ENCODE data around the gene CHRD. TPM values are rescaled to one million over a fixed set of nuclear protein-coding genes. Genes with fewer than 3 reads are reported as not detected.
"Not testable (repeated sequence)": the region's sequence is repeated elsewhere in the genome, so short reads cannot be mapped to it uniquely, and the experiment has no call there.

Gene CHRD
- total RNA-seq, 1 experiment from 2014 or later, result not detected

DNA sequence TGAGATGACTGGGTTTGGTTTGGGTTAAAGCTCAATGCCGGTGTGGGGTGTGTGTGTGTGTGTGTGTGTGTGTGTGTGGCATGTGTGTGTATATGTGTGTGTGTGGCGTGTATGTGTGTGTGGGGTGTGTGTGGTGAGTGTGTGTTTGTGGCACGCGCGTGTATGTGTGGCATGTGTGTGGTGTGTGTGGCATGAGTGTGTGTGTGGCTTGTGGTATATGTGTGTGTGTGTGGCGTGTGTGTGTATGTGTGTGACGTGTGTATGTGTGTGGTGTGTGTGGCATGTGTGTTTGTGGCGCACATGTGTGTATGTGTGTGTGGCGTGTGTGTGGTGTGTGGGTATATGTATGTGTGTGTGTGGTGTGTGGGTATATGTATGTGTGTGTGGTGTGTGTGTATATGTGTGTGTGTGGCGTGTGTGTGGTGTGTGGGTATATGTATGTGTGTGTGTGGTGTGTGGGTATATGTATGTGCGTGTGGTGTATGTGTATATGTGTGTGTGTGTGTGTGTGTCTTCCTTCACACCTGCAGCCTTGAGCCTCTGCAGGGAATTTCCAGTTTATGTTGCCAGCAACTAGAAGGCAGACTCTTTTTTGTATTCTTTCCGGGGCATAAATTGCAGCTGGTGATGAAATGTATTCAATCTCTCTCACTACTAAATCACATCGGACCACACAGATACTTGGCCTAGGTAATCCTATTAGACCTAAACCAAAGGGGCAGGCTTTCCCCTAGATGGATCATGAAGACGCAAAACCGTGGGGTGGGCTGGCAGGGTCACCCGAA lies 34.8 kb downstream of the CHRD start:
- DNase-seq (ENCODE audit: low read depth), result no peak

DNA sequence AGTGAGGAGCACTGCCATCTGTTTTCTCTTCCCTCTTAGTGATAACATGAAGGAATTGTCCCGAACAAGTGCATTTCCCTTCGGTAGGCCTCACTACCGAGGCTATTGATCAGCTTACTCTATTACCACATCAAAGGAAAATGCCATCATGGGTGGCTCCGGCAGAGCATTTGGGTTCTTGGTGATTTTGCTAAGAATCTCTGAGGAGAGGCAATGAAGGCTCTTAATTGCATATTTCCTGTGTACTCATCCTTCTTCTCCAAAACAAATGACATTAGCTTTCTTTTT lies 35.3 kb downstream of the CHRD start:
- no peak for DNase-seq (ENCODE audit: low read depth)

DNA sequence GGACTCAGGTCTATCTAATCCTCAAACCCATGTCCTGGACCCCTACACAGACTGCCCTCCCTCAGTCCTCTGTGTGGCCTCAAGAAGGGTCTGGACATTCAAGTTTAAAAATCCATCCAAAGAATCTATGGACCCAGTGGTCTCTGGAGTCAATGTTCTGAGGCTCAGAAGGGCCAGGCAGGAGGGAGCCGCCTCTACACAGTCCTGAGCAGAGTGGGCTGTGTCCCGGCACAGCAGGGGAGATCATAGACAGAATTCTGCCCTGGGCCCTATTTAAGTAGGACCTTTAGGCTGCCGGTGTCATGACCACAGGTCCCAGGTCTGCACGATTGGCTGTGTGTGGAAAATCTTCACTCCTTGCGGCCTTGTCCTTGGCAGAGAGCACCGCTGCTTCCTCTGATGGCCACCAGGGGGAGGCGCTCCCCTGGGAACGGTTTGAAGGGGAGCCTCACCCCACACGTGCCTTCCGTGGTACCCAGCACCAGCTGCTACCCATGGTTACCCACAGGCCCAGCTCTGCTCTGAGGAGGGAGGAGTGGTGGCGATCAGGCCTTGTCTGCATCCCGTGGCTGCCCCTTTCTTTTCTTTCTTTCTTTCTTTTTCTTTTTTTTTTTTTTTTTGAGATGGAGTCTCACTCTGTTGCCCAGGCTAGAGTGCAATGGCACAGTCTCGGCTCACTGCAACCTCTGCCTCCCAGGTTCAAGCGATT lies 37.9 kb downstream of the CHRD start:
- peak; percentile 63 for DNase-seq (ENCODE audit: low read depth)

DNA sequence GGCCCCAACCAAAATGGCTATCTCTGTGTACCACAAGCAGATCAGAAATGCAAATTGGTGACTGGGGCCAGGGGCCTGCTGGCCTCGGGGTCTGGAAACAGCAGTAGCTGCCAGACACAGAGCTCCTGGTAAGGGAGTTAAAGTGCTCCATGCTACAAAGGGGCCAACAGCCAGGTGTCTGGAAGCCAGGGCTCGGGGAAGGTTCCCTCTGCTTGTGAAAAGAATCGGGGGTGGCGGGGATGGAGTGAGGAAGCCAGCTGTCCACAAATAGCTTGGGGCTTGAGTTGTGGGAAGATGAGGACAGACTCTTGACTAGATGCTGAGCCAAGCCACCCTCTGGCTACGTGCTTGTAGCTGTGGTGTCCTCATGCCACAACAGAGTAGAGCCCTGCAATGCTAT lies 39.3 kb downstream of the CHRD start:
- DNase-seq (ENCODE audit: low read depth), result peak; percentile 20

DNA sequence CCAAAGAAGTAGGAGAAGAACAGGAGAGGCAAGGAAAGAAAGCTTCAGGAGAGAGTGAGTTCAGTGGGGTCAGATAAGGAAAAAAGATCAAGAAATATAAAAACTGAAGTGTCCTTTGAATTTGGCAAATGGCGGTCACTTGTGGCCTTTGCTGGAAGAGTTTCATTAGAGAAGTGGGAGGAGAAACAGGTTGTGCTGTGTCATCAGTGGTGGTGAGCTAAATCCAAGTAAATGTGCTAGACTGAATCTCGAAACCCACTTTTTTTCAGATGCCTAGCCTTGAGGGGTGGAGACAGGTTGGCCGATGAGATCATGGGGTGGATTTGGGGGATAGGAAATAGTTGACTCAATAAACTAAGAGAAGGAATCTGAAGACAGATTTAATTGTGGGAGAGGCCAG lies 43.7 kb downstream of the CHRD start:
- no peak for DNase-seq (ENCODE audit: low read depth)

DNA sequence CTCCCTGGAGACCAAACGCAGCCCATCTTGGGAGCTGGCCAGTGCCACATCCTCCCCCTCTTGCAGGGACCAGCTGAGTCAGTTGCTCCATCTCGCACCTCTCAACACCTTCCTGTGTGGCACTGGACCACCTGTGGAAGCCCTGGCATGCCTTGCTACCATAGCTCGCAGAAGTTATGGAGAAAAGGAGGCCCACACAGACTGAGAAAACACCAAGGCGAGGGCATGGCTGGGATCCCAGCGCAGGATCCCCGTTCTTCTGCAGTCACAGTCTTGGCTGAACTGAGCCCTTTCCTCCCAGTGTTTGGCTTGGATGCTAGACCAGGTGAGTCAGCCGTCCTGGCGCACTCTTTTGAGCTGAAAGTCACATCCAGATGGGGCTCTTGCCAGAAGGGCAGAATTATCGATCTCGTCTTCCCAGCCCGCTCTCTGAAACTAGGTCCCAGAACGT lies 46.9 kb downstream of the CHRD start:
- DNase-seq (ENCODE audit: low read depth), result no peak

DNA sequence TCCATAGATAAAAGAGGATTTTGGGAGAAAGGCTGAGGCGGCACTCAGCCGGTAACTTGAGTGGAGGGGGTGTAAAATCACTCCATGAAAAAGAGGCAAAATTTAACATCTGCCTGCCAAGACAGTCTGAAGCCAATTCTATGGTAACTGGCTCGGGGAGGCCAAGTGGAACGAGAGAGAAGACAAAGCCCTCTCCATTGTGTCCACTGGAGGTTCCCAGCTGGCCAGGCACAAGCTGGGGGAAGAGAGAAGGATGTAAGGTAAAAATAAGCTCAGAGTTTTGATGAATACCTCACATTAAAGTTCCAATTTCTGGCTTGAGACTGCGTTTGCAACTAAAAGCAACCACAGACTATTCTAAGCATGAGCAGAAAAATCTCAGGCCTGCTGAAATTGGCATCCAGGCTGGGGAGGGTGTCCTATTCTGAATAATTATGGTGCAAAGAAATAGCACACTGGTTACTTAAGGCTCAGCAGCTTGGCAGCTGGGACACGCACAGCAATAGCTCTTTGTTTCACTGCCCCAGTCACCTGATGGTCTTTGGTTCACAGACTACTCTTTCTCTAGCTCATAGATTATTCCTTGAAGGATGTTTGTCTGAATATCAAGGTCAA lies 48.8 kb downstream of the CHRD start:
- no peak for DNase-seq (ENCODE audit: low read depth)

DNA sequence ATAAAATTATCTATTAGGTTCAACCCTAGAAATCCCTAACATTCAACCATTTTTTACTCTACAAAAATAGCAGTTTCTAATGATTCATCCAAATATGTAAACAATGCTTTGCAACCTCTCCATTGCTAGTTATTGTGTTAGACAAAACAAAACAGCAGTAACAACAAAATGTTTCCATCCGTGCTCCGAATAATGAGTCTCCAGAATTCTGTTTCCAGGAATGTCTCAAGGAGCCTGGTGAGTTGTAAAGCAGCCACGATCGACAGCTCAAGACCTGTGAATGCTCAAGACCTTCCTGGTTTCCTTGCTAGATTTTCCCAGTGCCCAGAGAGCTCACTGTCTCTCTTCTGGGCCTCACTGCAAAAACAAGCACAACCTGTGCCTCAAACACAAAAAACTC lies 49.9 kb downstream of the CHRD start:
- DNase-seq (ENCODE audit: low read depth), result no peak

DNA sequence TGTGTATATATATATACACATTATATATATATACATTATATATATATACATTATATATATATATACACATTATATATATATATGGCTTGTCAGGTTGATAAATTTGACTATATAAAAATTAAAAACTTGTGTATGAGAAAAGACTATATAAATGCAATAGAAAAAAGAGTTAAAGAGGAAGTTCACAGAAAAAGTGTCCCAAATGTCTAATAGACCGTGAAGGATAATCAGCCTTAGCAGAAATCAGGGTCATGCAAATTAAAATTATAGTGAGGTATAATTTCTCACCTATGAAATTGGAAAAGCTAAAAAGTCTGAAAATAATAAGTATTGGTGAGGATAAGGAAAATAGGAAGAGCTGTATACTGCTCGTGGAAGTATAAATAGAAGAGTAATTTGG lies 51.1 kb downstream of the CHRD start:
- DNase-seq (ENCODE audit: low read depth), result no peak

DNA sequence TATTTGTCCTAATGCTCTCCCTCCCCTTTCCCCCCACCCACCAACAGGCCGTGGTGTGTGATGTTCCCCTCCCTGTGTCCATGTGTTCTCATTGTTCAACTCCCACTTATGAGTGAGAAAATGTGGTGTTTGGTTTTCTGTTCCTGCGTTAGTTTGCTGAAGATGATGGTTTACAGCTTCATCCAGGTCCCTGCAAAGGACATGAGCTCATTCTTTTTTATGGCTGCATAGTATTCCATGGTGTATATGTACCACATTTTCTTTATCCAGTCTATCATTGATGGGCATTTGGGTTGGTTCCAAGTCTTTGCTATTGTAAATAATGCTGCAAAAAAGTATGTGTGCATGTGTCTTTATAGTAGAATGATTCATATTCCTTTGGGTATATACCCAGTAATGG lies 53.3 kb downstream of the CHRD start:
- not testable (repeated sequence) for DNase-seq (ENCODE audit: low read depth)

DNA sequence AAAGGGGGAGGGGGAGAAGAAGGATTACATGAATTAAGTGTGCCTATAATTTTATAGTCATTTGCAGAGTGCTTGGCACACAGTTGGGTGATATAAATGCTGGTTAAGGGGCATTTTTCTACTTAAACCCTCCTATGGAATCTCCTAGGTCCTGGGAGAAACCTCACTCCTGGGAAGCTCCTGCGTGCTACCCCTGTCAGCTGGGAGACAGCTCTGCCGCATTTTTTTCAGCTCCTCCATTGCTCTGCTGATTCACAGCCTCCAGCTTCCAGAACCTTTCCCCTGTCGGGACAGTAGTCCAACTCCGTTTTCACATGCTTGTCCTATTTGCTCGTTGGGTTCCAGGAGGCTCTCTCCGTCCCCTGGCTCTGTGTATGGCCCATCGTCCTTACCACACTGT lies 59.2 kb downstream of the CHRD start:
- no peak for DNase-seq (ENCODE audit: low read depth)

Other genes with a start within 250 kb of the CHRD start
- gene EIF2B5, start 244.7 kb upstream of the CHRD start, total RNA-seq (2014; rRNA removed; shearing (Covaris generic)), result 42.1 and 52.0 TPM in 2 replicates
- 21.9 and 27.8 TPM in 2 replicates for gene DVL3, start 224.7 kb upstream of the CHRD start, total RNA-seq (2014; rRNA removed; shearing (Covaris generic))
- 699 and 754 TPM in 2 replicates for gene AP2M1, start 205.2 kb upstream of the CHRD start, total RNA-seq (2014; rRNA removed; shearing (Covaris generic))
- gene ABCF3, start 193.9 kb upstream of the CHRD start, total RNA-seq (2014; rRNA removed; shearing (Covaris generic)), result 27.2 and 33.4 TPM in 2 replicates
- gene VWA5B2, start 150.5 kb upstream of the CHRD start, total RNA-seq (2014; rRNA removed; shearing (Covaris generic)), result not detected in 2 replicates
- 67.0 and 71.2 TPM in 2 replicates for gene ALG3, start 131.1 kb upstream of the CHRD start, total RNA-seq (2014; rRNA removed; shearing (Covaris generic))
- gene EEF1AKMT4, start 130.4 kb upstream of the CHRD start, total RNA-seq (2014; rRNA removed; shearing (Covaris generic)), result 7.3 and 9.6 TPM in 2 replicates
- gene CAMK2N2, start 118.5 kb upstream of the CHRD start, total RNA-seq (2014; rRNA removed; shearing (Covaris generic)), result 0.29 and 0.96 TPM in 2 replicates
- gene ECE2, start 104.0 kb upstream of the CHRD start, total RNA-seq (2014; rRNA removed; shearing (Covaris generic)), result not detected in 2 replicates
- 542 and 803 TPM in 2 replicates for gene PSMD2, start 80.8 kb upstream of the CHRD start, total RNA-seq (2014; rRNA removed; shearing (Covaris generic))
- 164 and 173 TPM in 2 replicates for gene EIF4G1, start 65.4 kb upstream of the CHRD start, total RNA-seq (2014; rRNA removed; shearing (Covaris generic))
- 10.6 and 12.0 TPM in 2 replicates for gene FAM131A, start 42.5 kb upstream of the CHRD start, total RNA-seq (2014; rRNA removed; shearing (Covaris generic))
- gene CLCN2, start 18.4 kb upstream of the CHRD start, total RNA-seq (2014; rRNA removed; shearing (Covaris generic)), result 3.0 and 6.3 TPM in 2 replicates
- gene POLR2H, start 18.3 kb upstream of the CHRD start, total RNA-seq (2014; rRNA removed; shearing (Covaris generic)), result 146 and 181 TPM in 2 replicates
- not detected in 2 replicates for gene THPO, start 1.8 kb upstream of the CHRD start, total RNA-seq (2014; rRNA removed; shearing (Covaris generic))
- gene EPHB3, start 181.7 kb downstream of the CHRD start, total RNA-seq (2014; rRNA removed; shearing (Covaris generic)), result 4.0 and 5.5 TPM in 2 replicates